A673 (cell line): Measurements from ENCODE around the gene SEL1L.

Experiments
- EZH2 ChIP-seq: fragments of 200-600 bp; sonication (generic); IDR thresholded peaks from 2 replicates; pipeline ENCODE4 v1.6.1; 2017; ENCODE audit warnings: borderline replicate concordance, low read depth, mild to moderate bottlenecking, mixed read lengths, antibody characterized with exemption, low read length; ENCODE audit not compliant: poor library complexity, severe bottlenecking
- TF ChIP-seq, protein P1 (sequence below): fragments of 300-800, 200-600 bp; sonication (generic); conservative IDR thresholded peaks from 2 replicates; pipeline ENCODE4 v1.5.1; 2017; ENCODE audit warnings: low read depth, mild to moderate bottlenecking, antibody characterized with exemption, low read length, moderate library complexity, mixed read lengths

GRCh38 chr14:81464253-81465002, 69.2 kb downstream of the SEL1L start:
- TF ChIP-seq, protein P1, sequence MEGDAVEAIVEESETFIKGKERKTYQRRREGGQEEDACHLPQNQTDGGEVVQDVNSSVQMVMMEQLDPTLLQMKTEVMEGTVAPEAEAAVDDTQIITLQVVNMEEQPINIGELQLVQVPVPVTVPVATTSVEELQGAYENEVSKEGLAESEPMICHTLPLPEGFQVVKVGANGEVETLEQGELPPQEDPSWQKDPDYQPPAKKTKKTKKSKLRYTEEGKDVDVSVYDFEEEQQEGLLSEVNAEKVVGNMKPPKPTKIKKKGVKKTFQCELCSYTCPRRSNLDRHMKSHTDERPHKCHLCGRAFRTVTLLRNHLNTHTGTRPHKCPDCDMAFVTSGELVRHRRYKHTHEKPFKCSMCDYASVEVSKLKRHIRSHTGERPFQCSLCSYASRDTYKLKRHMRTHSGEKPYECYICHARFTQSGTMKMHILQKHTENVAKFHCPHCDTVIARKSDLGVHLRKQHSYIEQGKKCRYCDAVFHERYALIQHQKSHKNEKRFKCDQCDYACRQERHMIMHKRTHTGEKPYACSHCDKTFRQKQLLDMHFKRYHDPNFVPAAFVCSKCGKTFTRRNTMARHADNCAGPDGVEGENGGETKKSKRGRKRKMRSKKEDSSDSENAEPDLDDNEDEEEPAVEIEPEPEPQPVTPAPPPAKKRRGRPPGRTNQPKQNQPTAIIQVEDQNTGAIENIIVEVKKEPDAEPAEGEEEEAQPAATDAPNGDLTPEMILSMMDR = peak; percentile 90
- no peak for TF ChIP-seq EZH2
